GM12892 (cell line): ENCODE measurements around the gene RNF135.

Experiments used
- POLR2A ChIP-seq: IDR thresholded peaks from 2 replicates; pipeline ENCODE4 v1.6.1; 2011; ENCODE audit warnings: low read depth, low read length, control low read depth
- POLR2AphosphoS5 ChIP-seq: IDR thresholded peaks from 2 replicates; pipeline ENCODE4 v1.6.1; 2011; ENCODE audit warnings: low read depth, low read length, control low read depth
- TAF1 ChIP-seq: IDR thresholded peaks from 2 replicates; pipeline ENCODE4 v1.6.1; 2011; ENCODE audit warnings: low read depth, mild to moderate bottlenecking, control low read depth, low read length, borderline replicate concordance

DNA sequence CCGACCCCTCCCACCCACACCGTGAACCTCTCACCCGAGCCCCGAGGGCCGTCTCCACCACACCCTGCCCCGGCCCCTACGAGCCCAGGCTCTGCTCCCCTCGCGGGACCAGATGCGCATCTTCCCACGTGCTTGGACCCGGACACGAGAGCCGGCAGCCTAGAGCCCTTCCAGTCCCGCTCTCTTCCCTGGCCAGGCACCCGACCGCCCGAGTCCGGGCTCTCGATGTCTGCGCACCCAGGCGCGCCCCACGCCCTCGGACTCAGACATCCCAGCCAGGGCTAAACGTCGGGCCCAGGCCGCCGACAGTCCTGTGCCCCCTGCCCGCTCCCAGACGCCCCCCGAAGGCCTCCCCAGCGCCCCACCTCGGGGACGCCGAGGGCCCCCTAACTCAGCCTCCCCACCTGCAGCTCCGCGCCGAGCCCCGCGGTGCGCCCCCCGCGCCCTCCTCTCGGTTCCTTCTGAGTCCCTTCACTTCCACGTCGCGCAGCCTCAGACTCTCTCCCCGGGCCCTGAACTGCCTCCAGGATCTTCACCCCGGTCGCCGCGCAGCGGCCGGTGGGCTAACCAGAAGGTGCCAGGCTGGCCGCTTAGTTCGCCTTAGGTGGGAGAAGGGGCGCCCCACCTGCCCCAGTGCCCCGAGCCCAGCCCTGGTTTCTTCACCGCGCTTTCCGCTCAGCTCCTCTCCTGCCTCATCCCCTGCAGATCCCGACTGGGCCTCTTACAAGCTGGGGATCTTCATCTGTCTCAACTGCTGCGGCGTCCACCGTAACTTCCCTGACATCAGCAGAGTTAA is 48.4 kb upstream of the RNF135 start:
- TF ChIP-seq POLR2AphosphoS5, result no peak
- TF ChIP-seq POLR2A, result no peak
- TF ChIP-seq TAF1, result no peak
